ENCODE results near the gene POPDC2. TPM values are rescaled to one million over a fixed set of nuclear protein-coding genes. Genes with fewer than 3 reads are reported as not detected.

Gene POPDC2
- total and polyA plus RNA-seq, 2 donors (not counting 1 experiment from before 2014, with no cell fraction given), result 8.0 to 9.5 TPM

DNA sequence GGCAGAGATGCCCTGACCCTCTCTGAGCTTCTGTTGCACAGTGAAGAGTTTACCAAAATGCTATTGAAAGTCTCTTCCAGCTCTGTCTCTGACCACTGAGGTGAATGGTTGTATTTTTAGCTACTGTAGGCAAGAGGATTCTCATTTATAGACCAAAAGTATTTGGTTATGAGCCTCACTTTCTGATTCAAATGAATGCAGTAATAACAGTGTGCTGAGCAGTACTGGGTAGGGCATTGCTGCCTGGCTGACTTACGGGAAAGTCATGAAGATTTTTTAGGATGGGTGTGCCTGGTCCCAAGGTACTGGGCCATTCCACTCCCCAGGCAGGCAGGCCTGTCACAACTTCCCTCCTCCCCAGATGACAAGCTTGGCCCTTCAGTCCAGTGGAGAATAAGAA lies 47.2 kb downstream of the POPDC2 start:
- H3K79me2 ChIP-seq (ENCODE audit: control insufficient read depth, insufficient read depth, low read length), result no peaks in the 10 kb centered on the region
- no peak overlapping the region for H2AFZ ChIP-seq (ENCODE audit: insufficient read depth, low read depth, low read length, poor library complexity, severe bottlenecking)
- no peaks in the 10 kb centered on the region for H3K27me3 Mint-ChIP-seq
- no peak for ATAC-seq (ENCODE audit: low read depth)
- H3K4me3 ChIP-seq (ENCODE audit: control extremely low read depth in 1 of 5, extremely low read depth in 1 of 5, insufficient read depth in 1 of 5, low read depth in 2 of 5, low read length in 4 of 5), result no peak overlapping the region
- H3K4me1 ChIP-seq (ENCODE audit: control insufficient read depth in 2 of 2, insufficient read depth in 2 of 2, low read length in 2 of 2), result no peaks in the 10 kb centered on the region
- H3K4me2 ChIP-seq (replicated peaks; ENCODE audit: low read depth, low read length, poor library complexity, severe bottlenecking), result no peak overlapping the region
- H3K4me1 Mint-ChIP-seq, result no peaks in the 10 kb centered on the region
- ChIA-PET CTCF (interaction anchor here (0.5 to 1.4 kb wide), 2 partner anchors 12 to 352 kb away, joined by 3 to 6 read pairs; no protein-coding TSS in a partner anchor), POLR2A (no interaction called here)
- H3K27ac Mint-ChIP-seq, result no peak overlapping the region
- TF ChIP-seq EZH2 (IDR thresholded peaks at IDR 0.05; ENCODE audit: borderline replicate concordance, insufficient read depth, low read depth, low read length, poor library complexity, severe bottlenecking), result no peak
- TF ChIP-seq, protein P1, sequence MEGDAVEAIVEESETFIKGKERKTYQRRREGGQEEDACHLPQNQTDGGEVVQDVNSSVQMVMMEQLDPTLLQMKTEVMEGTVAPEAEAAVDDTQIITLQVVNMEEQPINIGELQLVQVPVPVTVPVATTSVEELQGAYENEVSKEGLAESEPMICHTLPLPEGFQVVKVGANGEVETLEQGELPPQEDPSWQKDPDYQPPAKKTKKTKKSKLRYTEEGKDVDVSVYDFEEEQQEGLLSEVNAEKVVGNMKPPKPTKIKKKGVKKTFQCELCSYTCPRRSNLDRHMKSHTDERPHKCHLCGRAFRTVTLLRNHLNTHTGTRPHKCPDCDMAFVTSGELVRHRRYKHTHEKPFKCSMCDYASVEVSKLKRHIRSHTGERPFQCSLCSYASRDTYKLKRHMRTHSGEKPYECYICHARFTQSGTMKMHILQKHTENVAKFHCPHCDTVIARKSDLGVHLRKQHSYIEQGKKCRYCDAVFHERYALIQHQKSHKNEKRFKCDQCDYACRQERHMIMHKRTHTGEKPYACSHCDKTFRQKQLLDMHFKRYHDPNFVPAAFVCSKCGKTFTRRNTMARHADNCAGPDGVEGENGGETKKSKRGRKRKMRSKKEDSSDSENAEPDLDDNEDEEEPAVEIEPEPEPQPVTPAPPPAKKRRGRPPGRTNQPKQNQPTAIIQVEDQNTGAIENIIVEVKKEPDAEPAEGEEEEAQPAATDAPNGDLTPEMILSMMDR (IDR thresholded peaks at IDR 0.05), result no peak
- no peaks in the 10 kb centered on the region for H3K9me3 Mint-ChIP-seq (ENCODE audit: insufficient read depth)
- no peak overlapping the region for H3K27ac ChIP-seq (ENCODE audit: low read length in 2 of 2)
- no peak overlapping the region for H3K4me3 Mint-ChIP-seq
- WGBS (ENCODE audit: insufficient coverage), result no CpG with 5 or more reads among the region's 1 CpG
- H4K20me1 ChIP-seq (ENCODE audit: control insufficient read depth, insufficient read depth, low read length, poor library complexity, severe bottlenecking), result no peaks in the 10 kb centered on the region
- DNase-seq, result no peak
- intact Hi-C loops (cut with micrococcal nuclease), result no loop called here
- no peaks in the 10 kb centered on the region for H3K36me3 ChIP-seq (replicated peaks in 1 of 2; ENCODE audit: control extremely low read depth in 1 of 2, control insufficient read depth in 1 of 2, extremely low read depth in 1 of 2, insufficient read depth in 2 of 2, low read length in 1 of 2)
- no peak overlapping the region for H3K9ac ChIP-seq (ENCODE audit: low read length)
- no peaks in the 10 kb centered on the region for H3K9me3 ChIP-seq (ENCODE audit: control extremely low read depth in 1 of 3, control insufficient read depth in 2 of 3, insufficient read depth in 1 of 3, low read length in 2 of 3)
- H3K27me3 ChIP-seq (replicated peaks in 1 of 4; ENCODE audit: control extremely low read depth in 1 of 4, control insufficient read depth in 3 of 4, insufficient read depth in 4 of 4, low read length in 3 of 4), result no peaks in the 10 kb centered on the region

DNA sequence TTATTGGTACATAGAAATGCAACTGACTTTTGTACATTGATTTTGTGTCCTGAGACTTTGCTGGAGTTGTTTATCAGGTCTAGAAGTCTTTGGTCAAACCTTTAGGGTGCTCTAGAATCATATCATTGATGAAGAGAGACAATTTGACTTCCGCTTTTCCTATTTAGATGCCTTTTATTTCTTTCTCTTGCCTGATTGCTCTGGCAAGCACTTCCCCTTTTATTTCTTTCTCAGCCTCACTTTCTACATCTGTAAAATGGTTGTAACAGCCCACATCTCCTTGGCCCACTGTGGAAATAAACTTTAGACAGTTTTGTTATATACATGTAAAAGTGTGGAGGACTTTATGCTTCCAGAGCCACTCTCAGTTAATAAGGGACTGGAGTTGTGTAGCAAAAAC lies 48.7 kb downstream of the POPDC2 start:
- DNase-seq (no peak), ATAC-seq (ENCODE audit: low read depth) (no peak)
- Histone ChIP-seq H2AFZ (ENCODE audit: insufficient read depth, low read depth, low read length, poor library complexity, severe bottlenecking) (no peak overlapping the region), H3K9ac (ENCODE audit: low read length) (no peak overlapping the region), H3K27ac (ENCODE audit: low read length in 2 of 2) (no peak overlapping the region), H3K36me3 (replicated peaks in 1 of 2; ENCODE audit: control extremely low read depth in 1 of 2, control insufficient read depth in 1 of 2, extremely low read depth in 1 of 2, insufficient read depth in 2 of 2, low read length in 1 of 2) (no peaks in the 10 kb centered on the region), H3K79me2 (ENCODE audit: control insufficient read depth, insufficient read depth, low read length) (no peaks in the 10 kb centered on the region), H3K4me3 (ENCODE audit: control extremely low read depth in 1 of 5, extremely low read depth in 1 of 5, insufficient read depth in 1 of 5, low read depth in 2 of 5, low read length in 4 of 5) (no peak overlapping the region), H3K27me3 (replicated peaks in 1 of 4; ENCODE audit: control extremely low read depth in 1 of 4, control insufficient read depth in 3 of 4, insufficient read depth in 4 of 4, low read length in 3 of 4) (no peaks in the 10 kb centered on the region), H3K4me1 (ENCODE audit: control insufficient read depth in 2 of 2, insufficient read depth in 2 of 2, low read length in 2 of 2) (no peaks in the 10 kb centered on the region), H3K4me2 (replicated peaks; ENCODE audit: low read depth, low read length, poor library complexity, severe bottlenecking) (no peak overlapping the region), H4K20me1 (ENCODE audit: control insufficient read depth, insufficient read depth, low read length, poor library complexity, severe bottlenecking) (no peaks in the 10 kb centered on the region), H3K9me3 (ENCODE audit: control extremely low read depth in 1 of 3, control insufficient read depth in 2 of 3, insufficient read depth in 1 of 3, low read length in 2 of 3) (no peaks in the 10 kb centered on the region)
- Mint-ChIP-seq H3K27ac (no peak overlapping the region), H3K4me3 (no peak overlapping the region), H3K4me1 (no peaks in the 10 kb centered on the region), H3K27me3 (no peaks in the 10 kb centered on the region), H3K9me3 (ENCODE audit: insufficient read depth) (no peaks in the 10 kb centered on the region)
- ChIA-PET POLR2A (interaction anchor here (0.6 kb wide), 1 partner anchor 28 kb away, joined by 3 read pairs; no protein-coding TSS in a partner anchor), CTCF (interaction anchor here (0.6 kb wide), 1 partner anchor 65 kb away, joined by 3 read pairs; no protein-coding TSS in a partner anchor)
- WGBS (ENCODE audit: insufficient coverage), result no CpG with 5 or more reads among the region's 1 CpG
- intact Hi-C loops (cut with micrococcal nuclease), result no loop called here
- TF ChIP-seq EZH2 (IDR thresholded peaks at IDR 0.05; ENCODE audit: borderline replicate concordance, insufficient read depth, low read depth, low read length, poor library complexity, severe bottlenecking), result no peak
- TF ChIP-seq, protein P1 (IDR thresholded peaks at IDR 0.05), result no peak
